ENCODE measurements around the gene MAGI2.

MAGI2 gene

GRCh38 chr7:79376299-79377025, 77.0 kb downstream of the MAGI2 start:
- no peak for DNase-seq (ENCODE audit: low spot score)

- no peak for DNase-seq (ENCODE audit: low spot score)
Observed at GRCh38 chr7:79361214-79361613, 92.3 kb downstream of the MAGI2 start.

- no peak for DNase-seq (ENCODE audit: low spot score)
Observed at GRCh38 chr7:79359827-79360226, 93.6 kb downstream of the MAGI2 start.

GRCh38 chr7:79357101-79357500, 96.4 kb downstream of the MAGI2 start:
- DNase-seq (ENCODE audit: low spot score), result no peak

DNA sequence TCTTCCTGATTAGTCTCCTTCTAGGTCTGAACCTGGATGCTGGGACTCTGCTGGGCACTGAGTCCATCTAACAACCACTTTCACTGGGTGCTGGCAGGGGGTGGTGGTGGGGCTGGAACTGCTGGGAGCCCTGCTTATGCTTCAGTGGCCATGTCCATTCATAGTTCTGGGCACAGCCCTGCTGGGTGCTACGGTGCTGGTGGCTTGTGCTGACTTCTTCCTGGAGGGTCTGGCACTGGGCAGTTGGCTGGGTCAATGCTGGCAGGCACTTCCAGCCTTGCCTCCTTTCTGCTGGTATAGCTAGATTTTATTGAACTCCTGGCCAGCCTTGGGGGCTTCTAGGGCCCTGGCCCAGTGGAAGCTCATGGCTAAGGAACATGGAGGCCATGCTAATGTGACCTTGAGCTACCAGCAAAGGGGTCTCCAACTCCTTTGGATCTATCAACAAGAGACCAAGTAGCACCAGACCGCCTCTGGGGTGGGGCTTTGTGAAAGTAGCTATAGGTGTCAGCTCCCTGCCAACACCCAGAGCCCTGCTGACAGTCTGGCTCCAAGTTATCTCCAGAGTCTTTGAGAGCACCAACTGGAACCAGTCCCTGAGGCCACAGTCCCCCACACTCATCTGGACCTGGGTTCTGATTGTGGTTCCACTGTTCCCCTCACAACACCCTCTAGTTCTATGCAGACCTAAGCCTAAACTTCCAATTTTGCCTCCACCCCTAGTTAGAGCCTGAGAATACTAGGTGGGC, 99.6 kb downstream of the MAGI2 start:
- no peak for DNase-seq (ENCODE audit: low spot score)

GRCh38 chr7:79352323-79352722, 101.1 kb downstream of the MAGI2 start:
- no peak for DNase-seq (ENCODE audit: low spot score)

DNA sequence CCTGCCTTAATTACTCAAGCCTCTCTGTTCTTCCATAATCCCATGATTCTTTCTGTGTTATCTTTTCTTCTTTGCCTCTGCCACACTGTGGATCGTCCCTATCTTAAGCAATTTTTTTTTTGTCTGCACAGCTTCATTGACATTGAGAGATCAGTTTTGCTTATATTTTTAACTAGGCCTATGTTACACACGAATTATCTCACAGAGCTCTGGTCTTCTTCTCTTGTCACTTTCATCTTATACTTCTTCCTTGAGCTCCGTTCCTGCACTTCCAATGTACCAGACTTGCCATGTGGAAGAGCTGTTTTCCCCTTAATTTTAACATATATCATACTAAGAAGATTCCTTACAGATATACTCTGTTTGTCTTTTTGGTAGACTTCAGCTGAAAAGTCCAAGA, 106.1 kb downstream of the MAGI2 start:
- no peak for DNase-seq (ENCODE audit: low spot score)

GRCh38 chr7:79341902-79342301, 111.6 kb downstream of the MAGI2 start:
- no peak for DNase-seq (ENCODE audit: low spot score)

DNA sequence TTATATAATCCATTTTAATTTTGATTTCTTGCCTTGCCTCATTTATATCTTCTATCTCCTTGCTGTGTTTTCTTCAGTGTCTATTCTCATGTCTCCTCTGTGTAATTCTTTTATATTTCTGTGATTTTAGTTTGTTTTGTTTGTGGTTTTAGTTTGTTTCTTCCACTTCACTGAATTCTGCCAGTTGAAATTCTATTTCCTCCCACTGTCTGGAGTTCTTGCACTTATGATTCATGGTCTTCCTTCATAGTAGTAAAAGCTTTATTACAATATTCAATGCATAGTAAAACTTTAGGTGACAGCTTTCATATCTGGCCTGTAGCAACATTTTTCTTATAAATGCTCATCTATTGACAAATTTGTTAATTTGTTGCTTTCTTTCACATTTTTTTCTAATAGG, 113.3 kb downstream of the MAGI2 start:
- no peak for DNase-seq (ENCODE audit: low spot score)

DNA sequence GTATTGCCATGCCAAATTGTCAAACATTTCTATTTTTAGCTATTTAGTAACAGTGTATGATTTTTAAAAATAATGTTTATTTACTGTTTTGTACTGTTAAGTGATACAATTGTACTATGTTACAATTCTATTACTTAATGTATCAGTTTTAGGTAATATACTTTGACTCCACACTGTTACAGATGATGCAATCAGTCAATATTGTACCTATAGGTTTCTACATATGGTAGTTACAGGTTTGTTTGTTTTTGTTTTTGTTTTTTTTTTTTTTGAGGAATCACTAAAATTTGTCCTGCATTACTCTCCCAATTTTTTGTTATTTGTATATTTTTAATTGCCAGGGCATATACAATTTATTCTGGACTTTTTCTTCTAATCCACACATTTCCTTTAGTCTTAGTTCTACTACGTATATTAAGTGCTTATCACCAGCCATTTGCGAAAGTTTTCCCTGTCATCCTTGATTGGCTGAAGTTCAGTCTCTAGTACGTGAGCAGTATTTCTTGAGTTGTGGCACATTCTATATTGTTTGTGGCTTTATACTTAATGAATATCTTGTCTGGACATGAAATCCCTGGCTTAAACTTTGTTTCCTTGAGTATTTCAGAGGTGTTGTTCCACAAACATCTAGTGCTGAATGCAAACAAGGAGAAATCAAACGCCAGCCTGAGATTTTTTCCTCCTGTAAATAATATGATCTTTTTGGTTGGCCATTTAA, 114.1 kb downstream of the MAGI2 start:
- DNase-seq (ENCODE audit: low spot score), result no peak

DNA sequence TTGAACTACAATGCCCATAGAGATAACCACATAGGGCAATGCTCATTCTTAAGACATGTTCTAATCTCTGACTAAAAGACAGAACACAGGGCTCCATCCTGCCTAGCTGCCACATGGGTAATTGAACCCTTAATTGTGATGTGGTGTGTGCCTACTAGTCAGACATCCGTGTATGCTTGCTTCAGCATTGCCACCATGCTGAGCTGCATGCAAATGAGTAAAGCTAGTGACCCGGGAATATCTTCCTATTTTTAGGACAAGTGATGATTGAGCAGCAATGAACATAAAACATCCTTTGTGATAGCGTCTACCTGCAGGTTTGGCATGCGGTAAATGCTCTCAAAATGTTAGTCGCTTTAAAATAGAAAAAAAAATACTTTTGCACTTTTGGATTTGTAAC, 115.8 kb downstream of the MAGI2 start:
- no peak for DNase-seq (ENCODE audit: low spot score)

GRCh38 chr7:79334841-79335240, 118.6 kb downstream of the MAGI2 start:
- no peak for DNase-seq (ENCODE audit: low spot score)

GRCh38 chr7:79334334-79334733, 119.1 kb downstream of the MAGI2 start:
- no peak for DNase-seq (ENCODE audit: low spot score)

- DNase-seq (ENCODE audit: low spot score), result no peak
Observed at GRCh38 chr7:79332091-79332490, 121.4 kb downstream of the MAGI2 start.

DNA sequence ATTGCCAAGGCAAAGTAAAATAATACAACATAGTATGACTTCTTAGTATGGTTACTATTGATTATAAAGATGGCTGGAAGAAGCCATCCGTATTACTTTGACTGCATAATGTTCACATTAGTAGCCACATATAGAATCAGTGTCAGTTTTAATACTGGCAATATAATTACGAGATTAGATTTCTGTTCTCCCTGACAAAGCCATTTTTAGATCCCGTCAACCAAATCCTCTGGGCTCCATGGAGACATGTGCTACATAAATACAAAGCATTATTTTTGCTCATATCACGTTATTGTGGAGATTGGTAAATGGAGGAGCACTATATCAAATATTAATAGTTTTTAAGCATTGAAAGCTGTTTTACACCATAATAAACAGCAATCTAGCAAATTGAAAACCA, 124.0 kb downstream of the MAGI2 start:
- DNase-seq (ENCODE audit: low spot score), result no peak

DNA sequence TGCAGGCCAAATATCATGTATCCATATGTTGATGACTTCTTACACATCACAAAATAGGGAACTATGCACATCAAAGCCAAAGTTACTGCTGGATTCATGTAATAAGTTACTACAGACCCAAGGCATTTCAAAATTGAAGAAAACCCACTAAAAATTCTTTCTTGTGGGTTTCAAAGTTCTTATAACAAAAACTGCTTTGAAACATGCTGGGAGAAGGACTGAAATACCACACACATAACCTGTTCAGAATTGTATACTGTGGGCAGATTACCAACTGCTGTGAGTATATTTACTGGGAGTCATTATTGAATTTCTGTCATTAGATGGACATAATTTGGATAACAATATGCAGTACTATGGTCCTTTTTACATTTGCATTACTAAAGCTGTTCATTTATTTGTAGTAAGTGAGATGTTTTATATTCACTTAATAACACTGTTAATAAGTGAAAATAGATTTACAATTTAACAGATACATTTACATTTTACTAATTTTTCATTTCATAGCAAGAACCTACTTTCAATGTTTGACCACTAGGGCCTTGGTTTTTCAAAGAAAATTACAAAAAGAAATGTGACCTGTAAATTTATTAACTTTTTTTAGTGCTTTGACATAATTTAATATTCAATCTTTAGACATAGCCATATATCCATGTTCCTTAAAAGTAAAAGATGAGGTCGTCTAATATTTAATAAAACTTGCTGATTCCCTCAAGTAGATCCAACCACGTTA, 132.6 kb downstream of the MAGI2 start:
- DNase-seq (ENCODE audit: low spot score), result no peak

- DNase-seq (ENCODE audit: low spot score), result no peak
Observed at GRCh38 chr7:79319369-79319768, 134.1 kb downstream of the MAGI2 start.

DNA sequence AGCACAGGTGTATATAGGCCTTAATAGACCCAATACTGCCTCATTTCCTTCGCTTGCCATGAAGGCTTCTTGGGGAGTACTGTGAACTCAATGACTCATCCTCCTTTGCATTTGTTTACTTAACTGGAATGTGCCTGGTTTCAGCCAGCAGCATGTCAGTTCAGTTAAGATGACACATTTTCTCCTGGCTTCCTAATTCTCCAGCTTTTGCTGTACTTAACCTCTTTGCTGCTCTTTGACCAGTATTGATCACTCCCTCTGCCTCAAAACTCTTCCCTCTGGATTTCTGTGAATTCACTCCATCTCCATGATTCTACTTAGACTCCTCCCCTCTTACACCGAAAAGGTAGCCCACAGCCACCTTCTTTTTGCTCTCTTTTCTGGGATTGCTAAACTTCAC, 135.7 kb downstream of the MAGI2 start:
- peak; percentile 62 for DNase-seq (ENCODE audit: low spot score)

- DNase-seq (ENCODE audit: low spot score), result no peak
Observed at GRCh38 chr7:79312022-79312421, 141.4 kb downstream of the MAGI2 start.

GRCh38 chr7:79308192-79308591, 145.3 kb downstream of the MAGI2 start:
- DNase-seq (ENCODE audit: low spot score), result no peak

DNA sequence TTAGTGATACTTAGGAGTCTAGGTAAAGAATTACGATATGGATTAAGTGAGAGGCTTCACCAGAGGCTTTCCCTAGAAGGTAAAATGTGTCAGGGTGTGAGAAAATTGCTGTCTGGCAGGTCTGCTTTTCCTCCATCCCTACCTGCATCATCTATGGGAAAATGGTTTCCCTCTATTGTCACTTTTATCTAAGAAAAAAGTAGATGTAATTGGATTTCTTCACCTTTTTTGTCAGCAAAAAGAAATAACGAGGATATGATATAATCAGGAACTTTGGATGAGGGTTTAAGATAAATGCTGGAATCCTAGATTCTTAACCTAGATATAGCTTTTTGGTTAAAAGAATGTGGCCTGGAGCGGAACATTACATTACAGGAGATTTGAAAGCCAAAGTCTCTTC, 146.1 kb downstream of the MAGI2 start:
- no peak for DNase-seq (ENCODE audit: low spot score)

DNA sequence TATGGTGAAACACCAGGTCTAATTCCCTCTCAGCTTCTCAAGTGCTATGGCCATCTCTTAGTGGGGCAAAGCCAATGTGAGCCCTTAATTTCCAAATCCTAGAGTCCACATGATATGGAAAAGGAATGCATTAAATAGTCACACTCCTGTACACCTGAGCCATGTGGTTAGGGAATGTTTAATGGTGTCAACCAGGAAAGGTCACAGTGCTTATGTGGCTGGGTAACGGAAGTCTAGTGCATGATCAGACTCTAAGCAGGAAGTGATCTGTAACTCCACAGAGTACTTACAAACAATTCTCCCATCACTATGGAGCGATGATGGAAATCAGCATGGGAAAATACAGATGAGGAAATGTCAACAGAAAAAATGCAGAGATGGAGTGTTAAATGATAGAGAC, 148.8 kb downstream of the MAGI2 start:
- no peak for DNase-seq (ENCODE audit: low spot score)

Data from AG20443 (cell line).